SJCRH30 (cell line): ENCODE results near the gene ELFN1. TPM values are rescaled to one million over a fixed set of nuclear protein-coding genes. Genes with fewer than 3 reads are reported as not detected.
A peak's percentile ranks its signal among the peaks of the same experiment; 100 is the strongest.
"Not testable (repeated sequence)": the region's sequence is repeated elsewhere in the genome, so short reads cannot be mapped to it uniquely, and the experiment has no call there.

Experiments used
- DNase-seq, 2 experiments: peaks; one replicate each; pipeline ENCODE4 v3.0.0-alpha.2; 2015 to 2020
- H3K27ac ChIP-seq: fragments of 250-450 bp; sonication (Bioruptor Pico); 2 replicates; pipeline ENCODE4 v1.5.1; 2020; ENCODE audit warnings: mild to moderate bottlenecking, moderate library complexity
- H3K27me3 ChIP-seq: fragments of 250-450 bp; sonication (Bioruptor Pico); 2 replicates; pipeline ENCODE4 v1.5.1; 2020; ENCODE audit warnings: mild to moderate bottlenecking, moderate library complexity
- H3K36me3 ChIP-seq: fragments of 250-450 bp; sonication (Bioruptor Pico); 2 replicates; pipeline ENCODE4 v1.5.1; 2020; ENCODE audit warnings: mild to moderate bottlenecking, moderate library complexity
- H3K4me1 ChIP-seq: fragments of 250-450 bp; sonication (Bioruptor Pico); 2 replicates; pipeline ENCODE4 v1.5.1; 2020; ENCODE audit warnings: mild to moderate bottlenecking, moderate library complexity
- H3K4me3 ChIP-seq: fragments of 250-450 bp; sonication (Bioruptor Pico); 2 replicates; pipeline ENCODE4 v1.5.1; 2020; ENCODE audit warnings: mild to moderate bottlenecking, moderate library complexity
- H3K9me3 ChIP-seq: fragments of 250-450 bp; sonication (Bioruptor Pico); replicated peaks from 2 replicates; pipeline ENCODE4 v1.5.1; 2020; ENCODE audit warnings: mild to moderate bottlenecking, moderate library complexity
- total RNA-seq: library from RNA; depleted of rRNA; stranded (reverse); fragments of >200 nt; shearing (Covaris generic); gene quantifications from 2 replicates; pipeline ENCODE4 v1.2.3, GENCODE V29; 2014

ELFN1 gene
- total RNA-seq, 1 experiment from 2014 or later: 1.7 TPM

DNA sequence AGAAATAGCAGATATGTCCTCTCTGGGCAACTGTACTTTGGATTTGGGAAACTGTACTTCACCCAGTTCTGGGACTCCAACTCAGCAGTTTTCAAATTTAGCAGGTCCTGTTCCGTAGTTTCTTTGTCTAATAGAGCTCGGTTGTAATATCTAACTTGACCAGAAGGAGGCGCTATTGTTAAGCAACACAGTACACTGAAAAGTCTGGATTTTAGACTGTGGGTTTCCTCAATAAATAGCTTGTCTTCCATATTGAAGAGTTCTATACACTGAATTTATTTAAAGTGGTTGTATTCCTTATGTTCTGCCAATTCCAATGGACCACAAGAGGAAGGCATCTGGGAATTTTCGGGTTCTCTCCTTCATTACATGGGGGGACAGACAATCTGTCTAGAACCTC is 39.8 kb downstream of the ELFN1 start:
- Histone ChIP-seq H3K27ac (no peak overlapping the region), H3K4me1 (peaks cover 10% of the 10 kb centered on the region; the same call in 1 of the 2 replicates), H3K27me3 (no peaks in the 10 kb centered on the region), H3K9me3 (no peaks in the 10 kb centered on the region), H3K36me3 (no peaks in the 10 kb centered on the region), H3K4me3 (no peak overlapping the region)
- DNase-seq: no peak

DNA sequence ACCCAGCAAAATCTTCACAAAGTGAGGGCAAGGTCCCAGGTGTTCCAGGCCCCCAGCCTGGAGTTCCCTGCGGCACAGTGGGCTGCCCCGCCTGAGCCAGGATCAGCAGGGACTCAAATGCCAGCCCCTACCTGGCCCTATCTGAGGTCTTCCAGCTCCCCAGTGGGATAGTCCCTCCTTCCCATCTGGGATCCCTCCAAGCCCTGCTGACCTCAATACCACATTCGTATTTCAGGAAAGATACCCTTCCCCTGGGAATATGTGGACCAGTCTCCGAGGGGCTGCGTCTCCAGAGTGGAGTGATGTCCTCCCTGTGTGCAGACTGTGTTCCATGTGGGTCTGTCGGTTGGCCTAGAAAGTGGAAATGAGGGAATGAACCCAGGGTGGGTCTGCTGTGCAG is 40.9 kb downstream of the ELFN1 start:
- Histone ChIP-seq H3K27ac (no peak overlapping the region), H3K36me3 (no peaks in the 10 kb centered on the region), H3K27me3 (no peaks in the 10 kb centered on the region), H3K9me3 (no peaks in the 10 kb centered on the region), H3K4me3 (no peak overlapping the region), H3K4me1 (peaks cover 10% of the 10 kb centered on the region; the same call in 1 of the 2 replicates)
- DNase-seq: no peak

DNA sequence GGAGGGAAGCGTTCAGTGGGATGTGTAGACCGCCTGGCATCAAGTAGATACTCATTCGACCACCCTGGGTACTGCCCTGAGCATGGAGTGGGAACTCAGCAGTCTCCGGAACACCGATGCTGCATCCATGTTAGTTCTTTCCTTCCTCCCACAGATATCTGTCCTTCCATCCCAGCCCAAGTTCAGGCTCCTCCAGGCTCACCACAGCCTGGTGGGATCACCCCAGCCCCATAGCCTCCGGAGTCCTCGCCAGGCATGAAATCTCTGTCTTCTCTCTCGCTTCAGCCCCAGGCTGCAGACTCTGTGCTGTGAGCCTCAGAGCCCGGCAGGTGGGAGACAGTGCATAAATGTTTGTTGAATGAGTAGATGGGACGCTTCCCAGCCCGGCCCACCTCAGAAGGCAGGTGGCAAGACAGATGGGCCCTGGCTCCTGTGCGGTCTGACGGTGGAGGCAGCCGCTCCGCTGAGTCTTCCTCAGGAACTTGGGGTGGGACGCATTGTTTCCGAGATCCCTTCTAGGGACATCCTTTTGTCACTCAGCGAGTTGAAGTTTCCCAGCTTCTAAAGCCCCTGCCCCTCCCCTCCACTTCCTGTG is 42.9 kb downstream of the ELFN1 start:
- Histone ChIP-seq H3K27me3 (no peaks in the 10 kb centered on the region), H3K27ac (no peak overlapping the region), H3K4me1 (peaks cover 10% of the 10 kb centered on the region; the same call in 1 of the 2 replicates), H3K9me3 (no peaks in the 10 kb centered on the region), H3K36me3 (no peaks in the 10 kb centered on the region), H3K4me3 (no peak overlapping the region)
- no peak for DNase-seq

DNA sequence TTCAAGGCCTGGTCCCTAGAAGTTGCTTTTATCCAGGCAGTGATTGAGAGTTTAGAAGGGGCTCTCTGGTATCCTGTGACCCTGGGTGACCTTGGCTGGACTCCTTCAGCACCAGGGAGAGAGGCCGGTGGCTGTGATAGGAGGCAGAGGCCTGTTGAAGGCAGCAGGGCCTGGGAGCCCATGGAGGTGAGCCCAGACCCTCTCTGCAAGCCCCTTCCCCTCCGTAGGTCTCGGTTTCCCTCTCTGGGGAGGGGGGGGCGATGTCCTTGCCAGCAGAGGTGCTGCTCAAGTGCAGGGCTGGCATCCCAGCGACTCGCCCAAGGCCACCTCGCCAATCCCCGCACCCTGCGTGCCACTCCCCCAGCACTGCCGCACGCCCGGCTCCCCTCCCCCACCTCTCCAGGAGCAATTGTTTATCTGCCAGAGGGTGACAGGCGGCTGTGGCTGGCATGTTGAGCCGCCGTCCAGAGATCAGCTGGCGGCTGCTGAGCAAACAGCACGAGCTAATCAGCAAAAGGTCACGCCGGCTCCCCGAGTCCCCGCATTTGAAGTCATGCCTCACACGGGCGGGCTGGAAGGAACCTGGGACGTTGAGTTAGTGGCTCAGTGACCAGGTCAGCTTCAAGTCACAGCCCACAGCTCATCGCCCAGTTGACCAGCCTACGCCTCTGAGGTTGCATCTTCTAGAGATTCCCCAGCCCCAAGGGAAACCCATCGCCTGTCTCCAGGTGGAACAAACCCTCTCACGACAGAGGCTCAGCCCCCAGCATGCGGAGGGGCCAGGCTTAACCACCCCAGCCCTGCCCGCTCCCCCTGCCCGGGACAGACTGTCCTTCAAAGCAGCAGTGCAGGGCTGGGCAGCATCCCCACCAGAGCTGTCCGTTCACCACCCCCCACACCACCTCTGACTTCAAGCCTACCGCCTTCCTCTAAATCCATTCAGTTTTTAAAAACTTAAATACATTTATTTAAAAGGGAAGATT is 43.7 kb downstream of the ELFN1 start:
- no peak overlapping the region for H3K27ac ChIP-seq
- DNase-seq: peak; percentile 53 to 56

DNA sequence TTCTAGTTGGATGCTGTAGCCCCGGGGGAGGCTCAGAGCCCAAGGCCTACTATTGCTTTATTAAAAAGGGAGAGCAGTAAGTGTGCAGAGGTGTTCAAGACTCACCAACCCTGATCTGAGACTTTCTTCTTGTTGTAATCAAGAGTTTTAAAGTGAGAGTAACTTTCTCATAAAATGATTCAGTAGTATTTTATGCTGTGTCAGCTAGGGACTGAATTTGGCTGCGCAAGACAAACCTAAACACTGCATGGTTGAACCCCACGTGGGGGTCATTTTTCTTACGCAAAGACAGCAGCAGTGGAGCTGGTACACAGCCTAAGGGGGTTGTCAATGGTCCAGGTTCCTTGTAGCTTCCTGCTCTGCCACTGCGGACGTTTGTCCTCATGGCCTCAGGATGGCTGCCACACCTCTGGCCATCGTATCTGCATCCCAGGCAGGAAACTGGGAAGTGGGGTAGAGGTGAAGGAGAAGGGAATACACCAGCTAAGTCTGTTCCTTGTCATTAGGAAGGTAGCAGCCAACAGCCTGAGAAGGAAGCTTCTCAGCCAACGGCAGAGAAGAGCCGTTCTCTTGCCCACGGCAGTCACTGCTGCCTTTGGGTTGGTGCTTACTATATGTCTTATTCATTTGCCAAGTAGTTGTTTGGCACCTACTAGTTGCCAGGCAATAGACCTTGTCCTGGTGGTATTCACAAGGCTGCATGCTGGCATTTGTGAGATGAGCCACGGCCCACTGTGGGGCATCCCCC is 44.7 kb downstream of the ELFN1 start:
- no peak for DNase-seq
- H3K4me1 ChIP-seq: peaks cover 10% of the 10 kb centered on the region; the same call in 1 of the 2 replicates
- no peaks in the 10 kb centered on the region for H3K27me3 ChIP-seq
- no peak overlapping the region for H3K4me3 ChIP-seq
- H3K27ac ChIP-seq: no peak overlapping the region
- H3K9me3 ChIP-seq: no peaks in the 10 kb centered on the region
- no peaks in the 10 kb centered on the region for H3K36me3 ChIP-seq

More for the DNA sequence above, 43.7 kb downstream of the ELFN1 start:
- Histone ChIP-seq H3K27me3 (no peaks in the 10 kb centered on the region), H3K36me3 (no peaks in the 10 kb centered on the region), H3K4me1 (peaks cover 10% of the 10 kb centered on the region; the same call in 1 of the 2 replicates), H3K4me3 (no peak overlapping the region), H3K9me3 (no peaks in the 10 kb centered on the region)

DNA sequence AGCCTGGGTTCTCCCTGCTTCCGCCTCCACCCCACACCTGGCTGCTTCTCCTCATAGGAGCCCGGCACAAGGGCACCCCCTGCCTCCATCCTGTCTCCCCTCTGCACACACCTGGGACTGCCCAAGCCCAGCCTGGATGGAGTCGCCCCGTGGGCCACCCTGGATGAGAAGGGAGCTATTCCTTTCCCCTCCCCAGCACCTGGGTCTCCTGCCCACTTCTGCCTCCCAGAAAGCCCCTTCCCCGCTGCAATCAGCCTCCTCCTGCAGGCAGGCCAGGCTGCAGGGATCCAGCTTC is 45.2 kb downstream of the ELFN1 start:
- H3K36me3 ChIP-seq: no peaks in the 10 kb centered on the region
- H3K4me3 ChIP-seq: no peak overlapping the region
- no peaks in the 10 kb centered on the region for H3K27me3 ChIP-seq
- no peak for DNase-seq
- peaks cover 10% of the 10 kb centered on the region; the same call in 1 of the 2 replicates for H3K4me1 ChIP-seq
- H3K9me3 ChIP-seq: no peaks in the 10 kb centered on the region
- H3K27ac ChIP-seq: no peak overlapping the region

DNA sequence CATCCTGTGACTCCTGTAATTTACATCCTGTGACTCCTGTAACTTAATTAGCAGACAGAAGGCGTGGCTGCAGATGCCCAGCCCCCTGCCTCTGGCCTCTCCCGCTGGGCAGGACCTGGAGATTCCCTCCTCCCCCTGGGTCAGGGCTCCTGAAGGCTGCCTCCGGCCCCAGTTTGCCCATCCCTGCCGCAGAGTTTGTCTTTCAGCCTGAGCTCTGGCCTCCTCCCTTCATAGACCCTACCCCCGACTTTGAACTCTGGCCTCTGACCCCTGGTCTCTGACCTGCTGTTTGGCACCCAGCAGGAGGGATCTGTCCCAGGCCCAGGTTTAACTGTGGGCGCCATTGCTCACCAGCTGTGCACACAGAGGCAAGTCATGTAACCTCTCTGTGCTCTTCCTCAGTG is 45.6 kb downstream of the ELFN1 start:
- no peaks in the 10 kb centered on the region for H3K27me3 ChIP-seq
- no peak overlapping the region for H3K4me3 ChIP-seq
- H3K36me3 ChIP-seq: no peaks in the 10 kb centered on the region
- no peak for DNase-seq
- H3K4me1 ChIP-seq: peaks cover 10% of the 10 kb centered on the region; the same call in 1 of the 2 replicates
- no peaks in the 10 kb centered on the region for H3K9me3 ChIP-seq
- no peak overlapping the region for H3K27ac ChIP-seq

DNA sequence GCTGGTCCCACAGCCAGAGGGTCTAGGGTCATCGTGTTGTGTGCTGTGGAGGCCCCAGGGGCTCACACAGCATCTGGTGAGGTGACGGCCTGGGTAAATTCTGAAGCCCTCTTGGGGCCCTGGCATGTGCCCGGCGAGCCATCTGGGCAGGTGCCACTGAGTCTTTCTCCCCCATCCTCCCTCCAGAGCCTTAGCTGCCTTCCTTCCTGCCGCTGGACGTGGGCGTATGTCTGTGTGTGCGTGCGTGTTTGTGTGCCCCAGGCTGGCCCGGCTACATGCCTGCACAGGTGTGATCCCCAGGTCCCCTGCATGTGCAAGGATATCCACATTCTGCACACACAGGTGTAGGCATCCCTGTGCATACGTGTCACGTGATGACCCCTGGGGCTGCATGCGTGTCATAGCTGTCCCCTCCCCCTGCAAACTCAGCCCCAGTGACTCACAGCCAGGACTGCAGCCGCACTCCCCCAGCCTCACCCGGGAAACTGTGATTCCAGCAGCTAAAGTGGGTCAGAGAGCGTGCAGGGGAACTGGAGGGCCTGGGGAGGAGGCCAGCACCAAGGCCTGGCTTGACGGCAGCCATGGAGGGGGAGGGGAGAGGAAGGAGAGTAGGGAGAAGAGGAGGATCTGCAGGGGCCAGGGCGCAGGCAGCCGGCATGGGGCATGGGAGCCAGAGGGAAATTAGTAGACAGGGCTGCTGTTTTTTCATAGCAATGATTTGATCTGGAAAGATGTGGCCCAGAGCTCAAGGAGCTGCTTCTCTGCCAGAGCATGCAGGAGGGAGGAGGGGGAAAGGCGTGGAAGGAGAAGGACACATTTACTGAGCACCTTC is 46.4 kb downstream of the ELFN1 start:
- DNase-seq: no peak
- Histone ChIP-seq H3K4me1 (peaks cover 10% of the 10 kb centered on the region; the same call in 1 of the 2 replicates), H3K9me3 (no peaks in the 10 kb centered on the region), H3K27ac (no peak overlapping the region), H3K27me3 (no peaks in the 10 kb centered on the region), H3K36me3 (no peaks in the 10 kb centered on the region), H3K4me3 (no peak overlapping the region)

DNA sequence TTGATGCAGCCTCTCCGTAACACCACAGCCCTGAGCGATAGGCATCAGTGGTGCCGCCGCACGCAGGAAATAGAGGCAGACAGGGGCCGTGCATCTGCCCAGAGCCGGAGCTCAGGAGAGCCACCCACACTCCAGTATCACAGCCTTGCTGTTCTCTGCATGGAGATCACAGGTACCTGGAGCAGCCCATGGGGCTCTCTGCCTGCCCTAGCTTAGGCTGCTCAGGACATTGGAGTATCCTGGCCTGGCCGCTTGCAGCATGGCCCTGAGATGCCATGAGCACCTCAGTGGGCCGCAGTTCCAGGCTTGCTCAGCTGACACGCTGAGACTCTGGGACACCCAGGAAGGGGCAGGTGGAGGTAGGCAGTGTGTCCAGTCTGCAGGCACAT is 47.0 kb downstream of the ELFN1 start:
- Histone ChIP-seq H3K27ac (no peak overlapping the region), H3K27me3 (no peaks in the 10 kb centered on the region), H3K9me3 (no peaks in the 10 kb centered on the region), H3K36me3 (no peaks in the 10 kb centered on the region), H3K4me1 (peaks cover 10% of the 10 kb centered on the region; the same call in 1 of the 2 replicates), H3K4me3 (no peak overlapping the region)
- DNase-seq: no peak

DNA sequence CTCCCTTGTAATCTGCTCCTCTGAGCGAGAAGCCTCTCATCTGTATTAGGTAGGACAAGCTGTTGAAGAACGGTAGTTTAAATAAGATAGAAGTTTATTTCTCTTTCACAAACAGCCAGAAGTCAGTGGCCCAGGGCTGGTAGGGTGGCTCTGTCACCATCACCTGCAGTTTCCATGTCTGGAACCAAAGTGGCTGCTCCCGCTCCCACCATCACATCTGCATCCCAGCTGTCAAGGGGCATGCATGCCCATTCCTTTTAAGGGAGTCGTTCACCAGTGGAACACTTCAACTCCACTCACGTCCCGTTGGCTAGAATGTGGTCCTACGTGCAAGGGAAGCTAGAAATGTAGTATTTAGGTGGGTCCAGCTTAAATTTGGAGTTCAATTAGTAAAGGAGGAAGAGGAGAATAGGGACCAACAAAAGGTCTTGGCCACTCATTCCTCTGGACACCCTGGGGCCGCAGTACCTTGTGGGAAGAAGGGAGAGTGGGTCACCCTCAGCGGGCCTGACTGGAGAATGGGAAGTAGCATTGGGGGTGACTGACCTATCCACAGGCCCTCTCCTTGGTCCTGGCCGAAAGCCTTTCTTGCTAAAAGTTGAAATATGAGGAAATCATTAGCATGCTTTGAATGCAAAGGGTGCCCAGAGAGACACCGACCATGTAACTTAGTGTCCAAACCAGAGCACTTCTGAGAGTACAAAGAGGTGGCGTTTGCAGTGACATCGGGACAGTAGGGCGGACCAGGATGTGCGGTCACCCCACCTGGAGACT is 48.0 kb downstream of the ELFN1 start:
- Histone ChIP-seq H3K36me3 (no peaks in the 10 kb centered on the region), H3K9me3 (no peaks in the 10 kb centered on the region), H3K27me3 (no peaks in the 10 kb centered on the region), H3K27ac (no peak overlapping the region), H3K4me3 (no peak overlapping the region), H3K4me1 (peaks cover 10% of the 10 kb centered on the region; the same call in 1 of the 2 replicates)
- DNase-seq: no peak

DNA sequence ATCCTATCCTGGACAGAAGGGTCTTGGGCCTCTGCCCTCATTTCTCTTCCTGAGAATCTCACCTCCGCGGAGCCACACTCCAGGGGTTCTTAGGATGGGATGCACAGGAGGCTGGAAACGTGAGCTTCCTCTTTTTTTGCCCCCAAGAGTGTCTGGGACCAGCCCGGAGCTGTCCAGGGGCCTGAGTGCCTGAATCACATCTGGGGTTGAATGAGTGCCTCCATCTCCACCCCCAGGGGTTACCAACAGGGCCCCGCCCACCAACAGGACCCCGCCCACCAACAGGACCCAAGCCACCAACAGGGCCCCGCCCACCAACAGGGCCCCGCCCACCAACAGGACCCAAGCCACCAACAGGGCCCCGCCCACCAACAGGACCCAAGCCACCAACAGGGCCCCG is 48.8 kb downstream of the ELFN1 start:
- not testable (repeated sequence) for DNase-seq, H3K9me3 ChIP-seq, H3K27me3 ChIP-seq

DNA sequence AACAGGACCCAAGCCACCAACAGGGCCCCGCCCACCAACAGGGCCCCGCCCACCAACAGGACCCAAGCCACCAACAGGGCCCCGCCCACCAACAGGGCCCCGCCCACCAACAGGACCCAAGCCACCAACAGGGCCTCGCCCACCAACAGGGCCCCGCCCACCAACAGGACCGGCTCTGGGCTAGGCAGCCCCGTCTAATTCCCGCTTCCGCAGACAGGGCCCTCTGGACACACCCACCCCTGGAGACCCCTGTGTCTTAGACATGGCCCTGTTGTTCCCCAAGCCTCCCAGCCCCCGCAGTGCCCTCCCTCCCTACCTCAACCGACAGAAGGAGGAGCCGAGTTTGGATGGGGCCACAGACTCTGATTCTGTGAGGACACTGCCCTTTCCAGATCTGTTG is 49.2 kb downstream of the ELFN1 start:
- not testable (repeated sequence) for H3K4me3 ChIP-seq, DNase-seq, H3K27me3 ChIP-seq, H3K4me1 ChIP-seq, H3K9me3 ChIP-seq, H3K36me3 ChIP-seq, H3K27ac ChIP-seq

More for the DNA sequence above, 48.8 kb downstream of the ELFN1 start:
- H3K4me3 ChIP-seq, H3K4me1 ChIP-seq, H3K27ac ChIP-seq, H3K36me3 ChIP-seq: not testable (repeated sequence)

DNA sequence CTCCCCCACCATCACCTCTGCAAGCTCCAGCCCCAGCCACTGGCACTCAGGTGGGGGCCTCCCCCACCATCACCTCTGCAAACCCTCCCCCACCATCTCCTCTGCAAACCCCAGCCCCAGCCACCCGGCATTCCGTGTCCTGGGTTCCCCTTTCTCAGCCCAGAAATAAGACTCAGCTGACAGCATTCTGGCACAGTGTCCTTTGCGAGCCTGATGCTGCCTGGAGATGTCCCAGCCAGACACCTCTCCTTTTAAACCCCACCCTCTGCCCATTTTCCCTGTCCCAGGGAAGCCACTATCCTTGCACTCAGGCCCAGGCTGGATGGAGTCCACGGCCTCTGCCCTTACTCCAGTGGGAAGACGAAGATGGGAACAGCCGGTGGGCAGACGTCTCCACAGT is 49.8 kb downstream of the ELFN1 start:
- Histone ChIP-seq H3K36me3 (no peaks in the 10 kb centered on the region), H3K27me3 (no peaks in the 10 kb centered on the region), H3K9me3 (no peaks in the 10 kb centered on the region), H3K4me3 (no peak overlapping the region), H3K27ac (no peak overlapping the region), H3K4me1 (peaks cover 4% of the 10 kb centered on the region)
- DNase-seq: no peak

DNA sequence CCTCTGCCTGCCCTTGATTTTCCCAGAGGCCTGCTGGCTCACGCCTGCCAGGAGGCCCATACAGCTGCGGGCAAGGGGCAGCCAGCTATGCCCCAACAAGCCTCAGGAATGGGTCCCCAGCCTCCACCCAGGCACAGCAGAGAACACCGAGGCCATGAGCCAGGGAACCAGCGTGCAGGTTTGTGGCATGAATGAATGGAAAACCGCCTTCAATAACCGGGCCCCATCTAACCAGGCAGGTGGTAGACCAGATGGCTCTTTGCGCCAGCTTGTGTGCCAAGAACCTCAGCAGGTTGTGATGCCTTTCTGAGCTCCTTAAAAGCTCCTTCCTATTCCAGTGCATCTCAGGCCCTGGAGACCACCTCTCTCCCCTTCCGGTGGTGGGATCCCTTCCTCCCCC is 50.2 kb downstream of the ELFN1 start:
- no peak for DNase-seq
- H3K4me1 ChIP-seq: peaks cover 6% of the 10 kb centered on the region
- no peak overlapping the region for H3K4me3 ChIP-seq
- H3K27me3 ChIP-seq: no peaks in the 10 kb centered on the region
- H3K36me3 ChIP-seq: no peaks in the 10 kb centered on the region
- no peak overlapping the region for H3K27ac ChIP-seq
- no peaks in the 10 kb centered on the region for H3K9me3 ChIP-seq
